Right atrium auricular region (tissue), 2 donors: Measurements from ENCODE around the gene MYO1E. TPM values are rescaled to one million over a fixed set of nuclear protein-coding genes. Genes with fewer than 3 reads are reported as not detected.

Source experiments
- DNase-seq: peaks from one replicate; pipeline ENCODE4 v3.0.0-alpha.2; 2019; ENCODE audit warnings: low spot score
- H3K27ac ChIP-seq, 2 donors: fragments of 200-600 bp; sonication (generic); 1 replicate in 1 of 2; 2 replicates in 1 of 2; pipeline ENCODE4 v1.5.1; 2016 to 2019
- H3K27me3 ChIP-seq, 2 donors: fragments of 200-600 bp; sonication (generic); one replicate each; pipeline versions ENCODE4 v1.5.1 to v1.6.0; 2017 to 2019
- H3K36me3 ChIP-seq: fragments of 200-600 bp; sonication (generic); one replicate; pipeline ENCODE4 v1.5.1; 2016
- H3K4me1 ChIP-seq, 2 donors: fragments of 200-600 bp; sonication (generic); one replicate each; pipeline versions ENCODE4 v1.5.1 to v1.6.0; 2017 to 2019
- H3K4me3 ChIP-seq, 2 donors: fragments of 200-600 bp; sonication (generic); 1 replicate in 1 of 2; 2 replicates in 1 of 2; pipeline ENCODE4 v1.5.1; 2017 to 2019; ENCODE audit warnings: mild to moderate bottlenecking in 1 of 2, moderate library complexity in 1 of 2
- H3K9me3 ChIP-seq, 2 donors: fragments of 200-600 bp; sonication (generic); one replicate each; pipeline ENCODE4 v1.5.1; 2019
- CTCF ChIP-seq, 2 donors: fragments of 200-600 bp; sonication (generic); IDR thresholded peaks; one replicate each; pipeline ENCODE4 v1.5.1; 2019; ENCODE audit warnings: antibody characterized with exemption in 2 of 2
- total RNA-seq, 2 donors: library from RNA; depleted of rRNA; stranded (reverse); fragments of >200 nt; gene quantifications; one replicate each; pipeline ENCODE4 v1.1.0, GENCODE V29; 2016

Gene MYO1E
- total RNA-seq, 2 donors from 2014 or later = 9.6 to 17.2 TPM

- Histone ChIP-seq H3K4me3 (no peak overlapping the region), H3K27ac (no peak overlapping the region), H3K9me3 (no peaks in the 10 kb centered on the region), H3K27me3 (no peaks in the 10 kb centered on the region), H3K4me1 (no peaks in the 10 kb centered on the region), H3K36me3 (no peaks in the 10 kb centered on the region)
- no peak for DNase-seq
- no peak for TF ChIP-seq CTCF (IDR thresholded peaks at IDR 0.05)
Measured at GRCh38 chr15:59120937-59121336, 251.7 kb downstream of the MYO1E start.

GRCh38 chr15:59119625-59120024 lies 253.0 kb downstream of the MYO1E start:
- no peaks in the 10 kb centered on the region for H3K4me1 ChIP-seq
- H3K27me3 ChIP-seq = no peaks in the 10 kb centered on the region
- no peak for TF ChIP-seq CTCF (IDR thresholded peaks at IDR 0.05)
- no peak overlapping the region for H3K27ac ChIP-seq
- H3K36me3 ChIP-seq = no peaks in the 10 kb centered on the region
- H3K9me3 ChIP-seq = no peaks in the 10 kb centered on the region
- no peak for DNase-seq
- H3K4me3 ChIP-seq = no peak overlapping the region

GRCh38 chr15:59116771-59117170 lies 255.9 kb downstream of the MYO1E start:
- Histone ChIP-seq H3K4me3 (no peak overlapping the region), H3K9me3 (no peaks in the 10 kb centered on the region), H3K4me1 (no peaks in the 10 kb centered on the region), H3K27me3 (no peaks in the 10 kb centered on the region), H3K27ac (no peak overlapping the region), H3K36me3 (no peaks in the 10 kb centered on the region)
- TF ChIP-seq CTCF (IDR thresholded peaks at IDR 0.05) = no peak
- DNase-seq = no peak

GRCh38 chr15:59116141-59116540 lies 256.5 kb downstream of the MYO1E start:
- Histone ChIP-seq H3K4me1 (no peaks in the 10 kb centered on the region), H3K27me3 (no peaks in the 10 kb centered on the region), H3K27ac (no peak overlapping the region), H3K36me3 (no peaks in the 10 kb centered on the region), H3K9me3 (no peaks in the 10 kb centered on the region), H3K4me3 (no peak overlapping the region)
- TF ChIP-seq CTCF (IDR thresholded peaks at IDR 0.05) = no peak
- DNase-seq = no peak

GRCh38 chr15:59115047-59115446 lies 257.6 kb downstream of the MYO1E start:
- H3K27ac ChIP-seq = no peak overlapping the region
- no peak overlapping the region for H3K4me3 ChIP-seq
- no peaks in the 10 kb centered on the region for H3K36me3 ChIP-seq
- no peaks in the 10 kb centered on the region for H3K9me3 ChIP-seq
- no peaks in the 10 kb centered on the region for H3K4me1 ChIP-seq
- H3K27me3 ChIP-seq = no peaks in the 10 kb centered on the region
- TF ChIP-seq CTCF (IDR thresholded peaks at IDR 0.05) = no peak
- no peak for DNase-seq

GRCh38 chr15:59111251-59111650 lies 261.4 kb downstream of the MYO1E start:
- no peaks in the 10 kb centered on the region for H3K9me3 ChIP-seq
- no peak for DNase-seq
- no peaks in the 10 kb centered on the region for H3K4me1 ChIP-seq
- H3K36me3 ChIP-seq = no peaks in the 10 kb centered on the region
- no peak for TF ChIP-seq CTCF (IDR thresholded peaks at IDR 0.05)
- no peak overlapping the region for H3K4me3 ChIP-seq
- H3K27me3 ChIP-seq = no peaks in the 10 kb centered on the region
- H3K27ac ChIP-seq = no peak overlapping the region
